Coronary artery (tissue), 2 donors: ENCODE data around the gene VMAC.

Experiments
- DNase-seq: peaks from one replicate; pipeline ENCODE4 v3.0.0-alpha.2; 2017; ENCODE audit warnings: low spot score
- H3K27ac ChIP-seq, 2 donors: fragments of 200-600 bp; sonication (generic); one replicate each; pipeline ENCODE4 v1.5.1; 2016 to 2019
- H3K4me3 ChIP-seq: fragments of 200-600 bp; sonication (generic); 2 replicates; pipeline ENCODE4 v1.5.1; 2016; ENCODE audit warnings: mild to moderate bottlenecking, moderate library complexity
- CTCF ChIP-seq: fragments of 200-600 bp; sonication (generic); IDR thresholded peaks from one replicate; pipeline ENCODE4 v1.5.1; 2019; ENCODE audit warnings: antibody characterized with exemption

Gene VMAC

GRCh38 chr19:5940260-5941208 lies 35.9 kb downstream of the VMAC start:
- no peak for DNase-seq
- no peak overlapping the region for H3K27ac ChIP-seq

GRCh38 chr19:5941673-5942072 lies 37.0 kb downstream of the VMAC start:
- Histone ChIP-seq H3K27ac (no peak overlapping the region), H3K4me3 (no peak overlapping the region)
- DNase-seq, result no peak
- no peak for TF ChIP-seq CTCF

More at GRCh38 chr19:5940260-5941208, 35.9 kb downstream of the VMAC start:
- TF ChIP-seq CTCF, result no peak
- H3K4me3 ChIP-seq, result no peak overlapping the region

DNA sequence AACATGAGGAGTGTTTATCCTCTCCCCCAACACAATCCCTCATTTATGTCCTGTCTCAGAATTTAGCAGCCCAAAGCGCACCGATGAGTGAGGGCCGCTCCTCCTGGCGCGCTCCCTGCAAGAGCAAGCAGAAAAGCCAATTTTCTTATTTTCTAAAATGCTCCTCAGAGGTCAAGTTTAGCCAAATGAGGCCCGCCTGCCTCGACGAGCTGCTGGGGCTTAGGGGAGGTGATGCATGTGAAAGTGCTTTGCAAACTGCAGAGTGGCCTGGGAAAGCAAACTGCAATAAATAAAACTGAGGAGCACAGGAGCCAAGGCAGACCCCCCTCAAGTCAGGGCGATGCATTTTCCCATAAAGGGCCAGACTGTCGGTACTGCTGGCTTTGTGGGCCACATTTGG lies 38.4 kb downstream of the VMAC start:
- Histone ChIP-seq H3K27ac (no peak overlapping the region), H3K4me3 (no peak overlapping the region)
- DNase-seq, result no peak
- no peak for TF ChIP-seq CTCF

GRCh38 chr19:5943623-5944022 lies 39.0 kb downstream of the VMAC start:
- Histone ChIP-seq H3K4me3 (no peak overlapping the region), H3K27ac (peak overlapping the region in 1 of 2 donors; percentile 8)
- no peak for TF ChIP-seq CTCF
- DNase-seq, result no peak

DNA sequence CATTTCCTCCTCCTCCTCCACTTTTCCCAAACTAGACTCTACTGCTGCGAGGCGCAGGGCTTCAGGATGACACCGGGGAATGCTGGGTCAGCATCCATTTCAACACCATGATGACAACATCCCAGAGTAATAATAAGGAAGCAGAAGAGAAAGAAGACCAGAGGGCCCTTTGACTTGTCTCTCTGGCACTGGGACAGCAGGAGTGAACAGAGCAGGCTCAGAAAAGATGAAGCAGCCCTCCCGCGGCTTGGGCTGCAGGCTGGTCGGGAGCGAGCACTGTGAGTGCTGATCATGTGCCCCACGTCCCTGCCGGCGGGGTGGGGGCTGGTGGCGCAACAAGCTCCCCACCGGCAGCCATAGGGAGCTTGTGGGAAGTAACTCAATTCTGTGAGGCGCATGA lies 42.8 kb downstream of the VMAC start:
- Histone ChIP-seq H3K4me3 (no peak overlapping the region), H3K27ac (peak overlapping the region in 1 of 2 donors; percentile 35)
- no peak for DNase-seq
- TF ChIP-seq CTCF, result no peak

- Histone ChIP-seq H3K4me3 (no peak overlapping the region), H3K27ac (no peak overlapping the region)
- TF ChIP-seq CTCF, result no peak
- no peak for DNase-seq
These were observed 44.3 kb downstream of the VMAC start for GRCh38 chr19:5948752-5949564.
